Stimulated activated naive CD8-positive, alpha-beta T cell treated with anti-CD3 and anti-CD28 coated beads, Interleukin-15, Interleukin-2, amounts not matched to agents 100 ng/mL and 50 ng/mL, for 24 hours (primary cell): Measurements from ENCODE around the gene ACTN2.
"Not testable (repeated sequence)": the region's sequence is repeated elsewhere in the genome, so short reads cannot be mapped to it uniquely, and the experiment has no call there.

Experiments used
- H3K27ac Mint-ChIP-seq: one replicate; pipeline ENCODE4 v1.8.0; 2021; ENCODE audit warnings: mild to moderate bottlenecking, mixed read lengths
- H3K27me3 Mint-ChIP-seq: one replicate; pipeline ENCODE4 v1.8.0; 2021; ENCODE audit warnings: mixed read lengths
- H3K36me3 Mint-ChIP-seq: one replicate; pipeline ENCODE4 v1.8.0; 2021; ENCODE audit warnings: low read depth, mixed read lengths
- H3K4me1 Mint-ChIP-seq: one replicate; pipeline ENCODE4 v1.8.0; 2021; ENCODE audit warnings: low read depth, mixed read lengths
- H3K4me3 Mint-ChIP-seq: one replicate; pipeline ENCODE4 v1.8.0; 2021; ENCODE audit warnings: mild to moderate bottlenecking, mixed read lengths
- H3K9me3 Mint-ChIP-seq: one replicate; pipeline ENCODE4 v1.8.0; 2021; ENCODE audit warnings: mixed read lengths

Gene ACTN2

DNA sequence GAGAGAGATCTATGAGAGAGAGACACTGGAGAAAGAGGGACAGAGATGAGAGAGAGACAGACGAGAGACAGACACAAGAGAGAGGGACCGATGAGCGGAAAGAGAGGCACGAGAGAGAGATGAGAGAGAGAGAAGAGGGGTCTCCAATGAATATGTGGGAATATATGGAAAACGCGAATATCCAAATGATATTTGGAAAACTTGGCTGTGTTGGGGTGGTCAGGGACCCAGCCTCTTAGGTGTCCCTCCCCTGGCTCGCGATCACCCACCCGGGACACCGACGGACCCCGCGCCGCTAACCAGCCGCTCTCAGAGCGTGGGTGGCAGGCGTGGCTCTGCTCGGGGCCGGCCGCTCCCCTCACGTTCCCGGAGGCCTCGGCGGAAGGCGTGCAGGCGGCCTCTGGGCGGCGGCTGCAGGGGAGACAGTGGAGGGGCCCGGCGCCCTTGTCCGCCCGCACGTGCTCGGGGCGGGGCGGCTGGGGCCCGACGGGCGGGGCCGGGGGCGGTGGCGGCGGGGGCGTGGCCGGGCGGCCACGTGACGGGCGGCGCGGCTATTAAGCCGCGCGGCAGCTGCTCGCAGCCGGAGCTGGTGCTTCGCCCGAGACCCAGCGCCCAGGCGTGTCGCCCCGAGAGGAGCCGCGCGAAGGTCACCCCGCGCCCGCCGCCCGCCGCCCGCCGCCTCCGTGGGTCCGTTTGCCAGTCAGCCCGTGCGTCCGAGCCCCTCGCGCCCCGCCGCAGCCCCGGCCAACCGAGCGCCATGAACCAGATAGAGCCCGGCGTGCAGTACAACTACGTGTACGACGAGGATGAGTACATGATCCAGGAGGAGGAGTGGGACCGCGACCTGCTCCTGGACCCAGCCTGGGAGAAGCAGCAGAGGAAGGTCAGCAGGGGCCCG, at the start of gene ACTN2:
Gene ACTN2 (plus strand): TSS at position 583 of the 898 bp plus-strand sequence. CDS start 175 bp downstream, at position 758.
- Mint-ChIP-seq H3K27ac (peak within 1 kb of the TSS; percentile 18), H3K4me1 (peaks cover 18% of the 10 kb centered on the region), H3K27me3 (peaks cover 69% of the 10 kb centered on the region), H3K4me3 (peak within 1 kb of the TSS; percentile 69), H3K9me3 (peaks cover 5% of the 10 kb centered on the region), H3K36me3 (peaks cover 5% of the 10 kb centered on the region)

DNA sequence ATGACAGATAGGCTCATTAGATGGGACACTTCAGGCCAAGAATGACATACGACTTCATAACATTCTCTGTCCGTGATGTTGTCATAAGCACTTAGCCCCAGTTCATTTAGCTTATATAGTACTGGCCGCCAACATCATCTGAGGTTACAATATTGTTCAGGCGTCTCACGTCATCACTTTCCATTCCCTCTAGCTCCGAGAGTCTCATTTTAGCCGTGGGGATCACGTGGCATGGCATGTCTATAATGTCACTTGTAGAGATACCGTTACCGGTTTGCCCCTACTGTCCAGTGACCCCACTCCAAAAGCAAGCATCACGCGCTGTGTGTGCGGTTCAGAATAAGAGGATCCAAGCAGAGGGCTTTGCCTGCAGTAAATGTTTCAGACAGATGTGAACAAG, 47.4 kb upstream of the ACTN2 start:
- H3K27ac Mint-ChIP-seq, result no peak overlapping the region
- H3K4me3 Mint-ChIP-seq, result no peak overlapping the region
- no peaks in the 10 kb centered on the region for H3K9me3 Mint-ChIP-seq
- peaks cover 9% of the 10 kb centered on the region for H3K27me3 Mint-ChIP-seq
- H3K36me3 Mint-ChIP-seq, result no peaks in the 10 kb centered on the region
- no peaks in the 10 kb centered on the region for H3K4me1 Mint-ChIP-seq

GRCh38 chr1:236639686-236640085, 46.6 kb upstream of the ACTN2 start:
- Mint-ChIP-seq H3K27me3 (peaks cover 5% of the 10 kb centered on the region), H3K27ac (no peak overlapping the region)

GRCh38 chr1:236642763-236643162, 43.5 kb upstream of the ACTN2 start:
- Mint-ChIP-seq H3K4me1 (no peaks in the 10 kb centered on the region), H3K4me3 (no peak overlapping the region), H3K27ac (no peak overlapping the region), H3K36me3 (no peaks in the 10 kb centered on the region), H3K9me3 (no peaks in the 10 kb centered on the region), H3K27me3 (peaks cover 2% of the 10 kb centered on the region)

More at GRCh38 chr1:236639686-236640085, 46.6 kb upstream of the ACTN2 start:
- Mint-ChIP-seq H3K4me3 (no peak overlapping the region), H3K4me1 (no peaks in the 10 kb centered on the region), H3K36me3 (no peaks in the 10 kb centered on the region), H3K9me3 (no peaks in the 10 kb centered on the region)

- Mint-ChIP-seq H3K27ac (no peak overlapping the region), H3K4me1 (no peaks in the 10 kb centered on the region), H3K36me3 (no peaks in the 10 kb centered on the region), H3K4me3 (no peak overlapping the region), H3K9me3 (no peaks in the 10 kb centered on the region), H3K27me3 (peaks cover 3% of the 10 kb centered on the region)
Observed at GRCh38 chr1:236645016-236645680, 41.2 kb upstream of the ACTN2 start.

- Mint-ChIP-seq H3K4me3 (no peak overlapping the region), H3K9me3 (no peaks in the 10 kb centered on the region), H3K4me1 (no peaks in the 10 kb centered on the region), H3K27me3 (peaks cover 12% of the 10 kb centered on the region), H3K36me3 (no peaks in the 10 kb centered on the region), H3K27ac (no peak overlapping the region)
Observed at GRCh38 chr1:236654511-236654910, 31.8 kb upstream of the ACTN2 start.

- H3K4me1 Mint-ChIP-seq, result no peaks in the 10 kb centered on the region
- H3K27me3 Mint-ChIP-seq, result peaks cover 12% of the 10 kb centered on the region
- no peak overlapping the region for H3K4me3 Mint-ChIP-seq
- H3K36me3 Mint-ChIP-seq, result no peaks in the 10 kb centered on the region
- H3K27ac Mint-ChIP-seq, result no peak overlapping the region
- no peaks in the 10 kb centered on the region for H3K9me3 Mint-ChIP-seq
Observed at GRCh38 chr1:236654957-236655356, 31.3 kb upstream of the ACTN2 start.

DNA sequence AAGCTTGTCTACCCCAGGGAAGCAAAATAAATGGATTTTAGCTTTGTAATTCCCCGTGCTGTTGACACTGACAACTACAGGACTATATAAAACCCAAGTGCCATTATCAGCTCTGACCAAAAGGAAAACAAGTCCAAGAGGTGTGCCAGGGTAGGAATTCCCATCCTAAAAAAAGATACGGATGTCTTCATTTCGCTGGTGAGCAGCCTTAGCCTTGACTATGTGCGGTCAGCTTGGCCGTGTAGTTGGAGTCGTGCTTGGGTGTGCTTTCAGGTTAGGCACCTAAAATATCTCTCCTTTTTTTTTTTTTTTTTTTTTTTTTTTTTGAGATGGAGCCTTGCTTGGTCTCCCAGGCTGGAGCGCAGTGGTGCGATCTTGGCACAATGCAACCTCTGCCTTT, 28.9 kb upstream of the ACTN2 start:
- Mint-ChIP-seq H3K9me3 (no peaks in the 10 kb centered on the region), H3K36me3 (no peaks in the 10 kb centered on the region), H3K4me1 (no peaks in the 10 kb centered on the region), H3K27ac (no peak overlapping the region), H3K4me3 (no peak overlapping the region), H3K27me3 (peaks cover 12% of the 10 kb centered on the region)

DNA sequence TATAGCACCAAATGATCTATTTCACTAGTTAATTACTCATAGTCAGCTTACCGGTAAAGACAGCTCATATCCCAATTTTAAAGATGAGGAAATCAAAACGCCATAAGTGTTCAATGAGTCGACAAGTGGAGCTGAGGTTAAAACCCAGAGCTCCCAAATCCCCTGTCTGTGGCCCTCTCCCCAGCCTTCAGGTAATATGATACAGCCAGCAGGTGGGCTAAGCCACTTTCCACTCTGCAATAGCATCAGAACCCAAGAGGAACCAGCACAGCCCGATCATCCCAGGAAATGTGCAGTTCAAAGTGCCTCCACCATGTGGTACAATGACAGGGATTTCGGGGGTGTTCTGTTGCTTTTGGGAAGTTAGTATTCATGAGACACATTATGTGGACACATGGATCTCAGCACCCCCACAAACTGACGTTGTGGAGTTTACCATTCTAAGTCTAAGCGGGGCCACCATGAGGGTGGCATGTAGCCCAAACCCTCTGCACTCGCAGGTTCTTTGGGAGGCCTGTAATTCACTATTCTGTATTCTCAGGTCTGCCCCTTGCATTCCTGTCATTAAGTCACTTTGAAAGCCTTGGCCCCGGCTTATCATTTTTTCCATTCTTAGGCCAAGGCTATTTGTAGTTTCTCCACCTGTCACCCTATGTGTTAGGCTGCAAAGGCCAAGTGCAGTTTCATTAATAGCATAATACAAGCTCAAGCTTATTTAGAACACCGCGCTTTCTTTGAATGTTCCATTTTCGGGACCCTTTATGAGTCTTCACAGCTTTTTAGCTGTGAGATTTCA, 26.3 kb upstream of the ACTN2 start:
- H3K4me1 Mint-ChIP-seq, result no peaks in the 10 kb centered on the region

DNA sequence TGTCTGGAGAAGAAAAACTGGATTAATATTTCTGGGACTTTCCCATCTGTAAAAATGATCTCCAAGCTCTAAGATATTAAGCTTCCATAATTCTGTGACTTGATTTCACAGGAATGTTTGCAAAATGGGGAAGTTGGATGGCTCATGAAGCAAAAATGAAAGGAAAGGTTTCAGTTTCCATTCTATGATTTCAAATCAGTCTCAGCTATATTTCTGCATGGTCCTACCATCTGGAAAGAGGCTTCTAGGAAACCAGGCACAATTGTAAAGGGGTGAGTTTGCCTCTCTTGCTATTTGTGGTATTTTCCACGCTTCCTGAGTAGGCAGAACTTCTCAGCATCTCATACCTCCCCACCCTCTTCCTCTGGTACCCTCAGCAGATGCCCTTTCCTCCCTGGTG, 22.4 kb upstream of the ACTN2 start:
- no peaks in the 10 kb centered on the region for H3K9me3 Mint-ChIP-seq
- H3K27me3 Mint-ChIP-seq, result peaks cover 4% of the 10 kb centered on the region
- H3K4me3 Mint-ChIP-seq, result no peak overlapping the region
- H3K36me3 Mint-ChIP-seq, result no peaks in the 10 kb centered on the region
- H3K4me1 Mint-ChIP-seq, result no peaks in the 10 kb centered on the region
- no peak overlapping the region for H3K27ac Mint-ChIP-seq

More for the DNA sequence above, 26.3 kb upstream of the ACTN2 start:
- no peak overlapping the region for H3K4me3 Mint-ChIP-seq
- H3K36me3 Mint-ChIP-seq, result no peaks in the 10 kb centered on the region
- peaks cover 3% of the 10 kb centered on the region for H3K27me3 Mint-ChIP-seq
- H3K27ac Mint-ChIP-seq, result no peak overlapping the region
- no peaks in the 10 kb centered on the region for H3K9me3 Mint-ChIP-seq

- H3K27me3 Mint-ChIP-seq, result peaks cover 38% of the 10 kb centered on the region
- H3K4me3 Mint-ChIP-seq, H3K36me3 Mint-ChIP-seq, H3K9me3 Mint-ChIP-seq, H3K4me1 Mint-ChIP-seq, H3K27ac Mint-ChIP-seq: not testable (repeated sequence)
Observed at GRCh38 chr1:236668909-236669308, 17.4 kb upstream of the ACTN2 start.

GRCh38 chr1:236670060-236670459, 16.2 kb upstream of the ACTN2 start:
- H3K27ac Mint-ChIP-seq, result no peak overlapping the region
- no peaks in the 10 kb centered on the region for H3K36me3 Mint-ChIP-seq
- no peaks in the 10 kb centered on the region for H3K4me1 Mint-ChIP-seq
- H3K4me3 Mint-ChIP-seq, result no peak overlapping the region
- H3K27me3 Mint-ChIP-seq, result peaks cover 41% of the 10 kb centered on the region
- H3K9me3 Mint-ChIP-seq, result no peaks in the 10 kb centered on the region

DNA sequence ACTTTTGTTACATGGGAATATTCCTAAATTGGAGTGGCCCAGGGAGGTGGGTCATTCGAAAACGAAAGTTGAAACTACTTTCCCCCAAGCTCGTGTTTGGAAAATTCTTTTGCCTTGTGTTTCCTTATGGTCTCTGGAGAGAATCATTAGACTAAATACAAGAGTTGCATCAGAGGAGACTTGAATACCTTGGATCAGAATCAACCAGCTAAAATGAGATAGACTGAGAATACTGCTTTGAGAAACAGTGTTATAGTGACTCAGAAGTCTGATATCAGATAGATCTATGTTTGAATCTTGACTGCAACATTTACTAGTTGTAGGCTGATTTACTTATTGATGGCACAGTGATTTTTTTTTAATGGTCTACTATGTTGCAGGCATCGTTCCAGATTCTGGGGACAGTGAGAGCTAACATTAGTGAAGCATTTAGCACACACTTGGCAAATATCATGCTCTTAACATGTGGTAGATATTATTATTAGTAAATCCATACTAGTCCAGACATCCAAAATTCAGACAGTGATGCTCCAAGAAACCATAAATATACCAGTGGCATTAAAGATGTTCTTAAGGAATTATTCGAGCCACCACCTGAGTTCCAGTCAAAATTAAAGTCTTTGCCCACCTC, 12.9 kb upstream of the ACTN2 start:
- Mint-ChIP-seq H3K36me3 (no peaks in the 10 kb centered on the region), H3K27ac (no peak overlapping the region), H3K27me3 (peaks cover 41% of the 10 kb centered on the region), H3K4me3 (no peak overlapping the region), H3K9me3 (no peaks in the 10 kb centered on the region), H3K4me1 (peaks cover 3% of the 10 kb centered on the region)

DNA sequence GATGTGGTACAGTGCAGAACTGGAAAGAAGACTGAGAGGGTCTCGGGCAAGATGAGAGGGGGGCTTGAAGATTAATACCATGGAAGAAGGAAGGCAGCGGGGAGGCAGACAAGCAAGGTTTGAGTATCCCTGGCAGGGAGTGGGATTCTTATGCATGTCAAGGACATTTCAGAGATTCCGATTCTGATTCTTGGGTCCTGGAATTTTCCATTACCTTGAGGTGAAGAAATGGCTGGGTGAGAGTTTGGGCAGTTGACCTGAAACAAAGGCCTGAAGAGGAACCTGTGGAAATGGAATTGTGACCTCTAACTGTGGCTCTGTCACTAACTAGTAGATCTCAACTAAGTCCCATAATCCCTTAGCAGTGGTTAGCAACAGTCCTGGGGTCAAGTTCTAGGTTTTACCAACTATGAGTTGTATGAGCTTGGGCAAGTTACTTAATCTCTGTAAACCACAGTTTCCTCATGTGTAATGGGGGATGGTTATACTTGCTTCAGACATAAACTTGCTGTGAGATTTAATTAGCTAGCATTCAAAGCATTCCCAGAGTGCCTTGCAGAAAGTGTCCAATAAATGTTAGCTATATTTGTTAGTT, 8.6 kb upstream of the ACTN2 start:
- Mint-ChIP-seq H3K27me3 (peaks cover 35% of the 10 kb centered on the region), H3K4me1 (peaks cover 3% of the 10 kb centered on the region), H3K9me3 (no peaks in the 10 kb centered on the region), H3K4me3 (no peak overlapping the region), H3K27ac (no peak overlapping the region), H3K36me3 (no peaks in the 10 kb centered on the region)
